SK-N-MC (cell line): Measurements from ENCODE around the gene POM121C.

Source experiments
- EZH2 ChIP-seq: fragments of 200-600 bp; sonication (generic); IDR thresholded peaks from one replicate; pipeline ENCODE4 v1.6.1; 2017; ENCODE audit warnings: antibody characterized with exemption
- POLR2AphosphoS5 ChIP-seq: IDR thresholded peaks from 2 replicates; pipeline ENCODE4 v1.6.1; 2012; ENCODE audit warnings: mild to moderate bottlenecking, low read depth, low read length, borderline replicate concordance

DNA sequence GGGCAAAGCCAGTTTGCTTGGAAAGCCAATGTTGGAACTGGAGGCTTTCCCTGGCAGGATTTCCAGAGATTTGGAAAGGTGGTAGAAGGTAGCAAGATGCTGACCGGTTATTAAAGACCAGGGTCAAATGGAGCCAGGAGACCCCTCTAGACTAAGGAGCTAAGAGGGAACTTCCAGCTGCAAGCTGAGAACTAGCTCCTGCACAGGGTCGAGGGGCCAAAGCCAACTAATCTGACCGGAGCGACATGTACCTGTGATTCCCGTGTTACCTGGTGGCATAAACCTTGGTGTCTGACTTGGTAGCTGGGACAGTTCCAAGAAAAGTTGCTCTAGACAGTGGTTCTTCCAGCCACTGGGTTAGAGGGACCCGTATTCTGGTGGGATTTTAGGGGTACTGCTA lies 47.8 kb upstream of the POM121C start:
- no peak for TF ChIP-seq EZH2
- TF ChIP-seq POLR2AphosphoS5: no peak
